HG03025 (cell line): ENCODE results near the gene NEDD9.

Source experiments
- ATAC-seq: cut with Tn5 transposase; IDR thresholded peaks from one replicate; pipeline ENCODE4 v1.9.1; 2021; ENCODE audit warnings: mild to moderate bottlenecking, moderate library complexity; ENCODE audit not compliant: unreplicated experiment, low FRiP score

NEDD9 gene

GRCh38 chr6:11236076-11236750 lies 3.7 kb upstream of the NEDD9 start:
- ATAC-seq, result no peak

- no peak for ATAC-seq
These were observed 2.6 kb upstream of the NEDD9 start for GRCh38 chr6:11235062-11235461.

- no peak for ATAC-seq
These were observed 1.5 kb upstream of the NEDD9 start for GRCh38 chr6:11233673-11234573.

GRCh38 chr6:11232770-11233626 lies 530 bp upstream of the NEDD9 start:
- no peak for ATAC-seq

GRCh38 chr6:11231564-11232192 lies 790 bp downstream of the NEDD9 start:
- ATAC-seq, result no peak

- ATAC-seq, result no peak
These were observed 1.4 kb downstream of the NEDD9 start for GRCh38 chr6:11231108-11231463.

GRCh38 chr6:11230158-11231107 lies 2.0 kb downstream of the NEDD9 start:
- no peak for ATAC-seq

GRCh38 chr6:11229655-11230046 lies 2.8 kb downstream of the NEDD9 start:
- ATAC-seq, result no peak

- ATAC-seq, result no peak
These were observed 3.4 kb downstream of the NEDD9 start for GRCh38 chr6:11228935-11229654.

GRCh38 chr6:11227698-11228097 lies 4.8 kb downstream of the NEDD9 start:
- ATAC-seq, result no peak

- no peak for ATAC-seq
These were observed 6.5 kb downstream of the NEDD9 start for GRCh38 chr6:11226005-11226404.

GRCh38 chr6:11224966-11225463 lies 7.5 kb downstream of the NEDD9 start:
- ATAC-seq, result no peak

GRCh38 chr6:11224252-11224965 lies 8.1 kb downstream of the NEDD9 start:
- no peak for ATAC-seq

- ATAC-seq, result no peak
These were observed 9.1 kb downstream of the NEDD9 start for GRCh38 chr6:11223286-11223864.

GRCh38 chr6:11222385-11223277 lies 9.8 kb downstream of the NEDD9 start:
- ATAC-seq, result no peak

- no peak for ATAC-seq
These were observed 10.7 kb downstream of the NEDD9 start for GRCh38 chr6:11221623-11222384.
